ENCODE measurements around the gene HOXC13.

- TF ChIP-seq CTCF (IDR thresholded peaks at IDR 0.05) (no peak), POLR2A (IDR thresholded peaks at IDR 0.05) (no peak)
Observed at GRCh38 chr12:53924521-53925405, 13.9 kb upstream of the HOXC13 start.
